Heart left ventricle (tissue), 16 donors: ENCODE measurements around the gene SGPL1. TPM values are rescaled to one million over a fixed set of nuclear protein-coding genes. Genes with fewer than 3 reads are reported as not detected.
A peak's percentile ranks its signal among the peaks of the same experiment; 100 is the strongest.

ENCODE experiments used
- ATAC-seq, 4 donors: fragments of 200-7000 bp; cut with Tn5 transposase; one replicate each; pipeline ENCODE4 v1.9.1; 2020 to 2022; ENCODE audit warnings: moderate library complexity in 4 of 4, mild to moderate bottlenecking in 3 of 4, moderate number of reproducible peaks in 1 of 4
- DNase-seq, 5 donors: peaks; one replicate each; pipeline ENCODE4 v3.0.0-alpha.2; 2020
- H3K27ac ChIP-seq, 12 donors: fragments of 200-600 bp; sonication (generic) in 4 of 12; one replicate each; pipeline versions ENCODE4 v1.5.0 to v1.8.0; 2016 to 2022; ENCODE audit warnings: mild to moderate bottlenecking in 2 of 12
- H3K27me3 ChIP-seq, 9 donors: fragments of 200-600 bp; sonication (generic) in 2 of 9; one replicate each; pipeline versions ENCODE4 v1.5.1 to v1.8.0; 2016 to 2022; ENCODE audit warnings: mild to moderate bottlenecking in 3 of 9
- H3K36me3 ChIP-seq, 9 donors: fragments of 200-600 bp; sonication (generic) in 2 of 9; one replicate each; pipeline versions ENCODE4 v1.5.0 to v1.8.0; 2018 to 2022; ENCODE audit warnings: mild to moderate bottlenecking in 2 of 9
- H3K4me1 ChIP-seq, 12 donors: fragments of 200-600 bp; sonication (generic) in 4 of 12; one replicate each; pipeline versions ENCODE4 v1.5.0 to v1.8.0; 2016 to 2022; ENCODE audit warnings: mild to moderate bottlenecking in 3 of 12
- H3K4me3 ChIP-seq, 12 donors: fragments of 200-600 bp; sonication (generic) in 4 of 12; one replicate each; pipeline versions ENCODE4 v1.5.0 to v1.8.0; 2017 to 2022; ENCODE audit warnings: mild to moderate bottlenecking in 9 of 12, moderate library complexity in 4 of 12
- H3K9me3 ChIP-seq, 12 donors: fragments of 200-600 bp; sonication (generic) in 4 of 12; one replicate each; pipeline versions ENCODE4 v1.5.0 to v1.8.0; 2016 to 2022; ENCODE audit warnings: mild to moderate bottlenecking in 1 of 12
- POLR2A ChIP-seq, 2 donors: fragments of 450-650 bp; IDR thresholded peaks; one replicate each; pipeline ENCODE4 v1.6.1; 2017; ENCODE audit warnings: antibody characterized with exemption in 2 of 2, mild to moderate bottlenecking in 2 of 2, moderate library complexity in 2 of 2
- WGBS, 4 donors: extraction: QIAGEN DNeasy Blood & Tissue Kit in 2 of 4; methylation state at CpG; one replicate each; pipeline versions ENCODE4 v1.1.5 to v1.1.7; 2013 to 2018; 5-methylcytosine and 5-hydroxymethylcytosine counted together
- intact Hi-C, 10 donors: fragments of 100-400 bp; cut with DNase I; formaldehyde crosslinking; loops; one replicate each; pipeline versions ENCODE4 v1.11.1 to v1.14.2; 2022
- polyA plus RNA-seq, 2 donors: library from polyadenylated mRNA; stranded (reverse); fragments of 200-250 nt; gene quantifications; one replicate each; pipeline ENCODE4 v1.2.3, GENCODE V29; 2013
- total RNA-seq, 9 donors: library from RNA; depleted of rRNA in 2 of 9; stranded (reverse); fragments of >200 nt in 2 of 9; fragmentation: NEBNext Ultra II Directional in 3 of 9; extraction: Animal tissue kit (Norgen Biotek cat#: 25700) in 3 of 9; gene quantifications; one replicate each; pipeline versions ENCODE4 v1.1.0 to v1.2.4, GENCODE V29; 2016 to 2023
- TF ChIP-seq, protein P1 (sequence below), 12 donors: fragments of 200-600 bp; sonication (generic) in 4 of 12; IDR thresholded peaks; one replicate each; pipeline versions ENCODE4 v1.5.0 to v1.8.0; 2018 to 2022; ENCODE audit warnings: antibody characterized with exemption in 12 of 12, mild to moderate bottlenecking in 5 of 12
- donor health status: ischemic (EF 13 %, LVEDD 7.1; RV severe dilation, severe dysfunction).
- donor health status: healthy with polysubstance abuse.
- donor health status: DM: no; HTN: yes; CAD: no.
- donor health status: DM: no; HTN: no; CAD: no.
- donor health status: ischemic (EF 25% LVEDD 6.9; RV normal size, moderate dysfunction).
- donor health status: ischemic (EF 25% LVEDD 5.7; RV mildly dilated, moderate dysfunction).
- donor health status: healthy.
- donor health status: DM: yes; HTN: yes; CAD: no.
- donor health status: ischemic (EF 35%, LVEDD 5.7; RV mildly dilated, moderate dysfunction).
- donor health status: nonischemic (EF 11% LVEDD 7.7; RV severe dilation, severe dysfunction).
- donor health status: DM: yes; HTN: yes; CAD: no.
- donor health status: PGD.
- donor health status: ischemic (EF 29% LVEDD 5.4; RV normal size, mild dysfunction).
- donor health status: nonischemic (EF 23%, LVEDD 6.1; RV moderate dilation, normal function).

SGPL1 gene
- total and polyA plus RNA-seq, 11 donors: 2.9 to 32.3 (median 11.4) TPM

DNA sequence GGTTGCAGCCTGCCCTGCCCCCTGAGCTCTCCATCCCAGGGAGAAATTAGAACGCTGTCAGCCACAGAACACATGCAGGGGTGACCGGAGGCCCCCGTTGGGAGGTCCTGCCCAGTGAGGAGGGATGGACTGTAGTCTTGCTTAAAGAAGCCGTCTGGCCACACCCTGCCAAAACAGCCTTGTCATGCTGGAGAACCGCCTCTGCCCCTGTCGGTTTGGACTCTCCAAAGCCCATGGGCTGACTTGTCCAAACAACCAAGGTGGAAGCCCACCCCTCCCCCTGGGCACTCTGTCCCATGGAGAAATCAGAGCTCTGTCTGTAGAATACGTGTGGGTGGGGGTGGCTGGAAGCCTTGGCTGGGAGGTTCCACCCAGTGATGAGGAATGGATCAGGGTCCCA, 17.9 kb upstream of the SGPL1 start:
- Histone ChIP-seq H3K9me3 (no peaks in the 10 kb centered on the region), H3K4me3 (no peak overlapping the region), H3K27ac (no peak overlapping the region), H3K36me3 (no peaks in the 10 kb centered on the region), H3K4me1 (no peaks in the 10 kb centered on the region), H3K27me3 (peaks cover 0 to 11% (median 0%) of the 10 kb centered on the region in 9 donors)
- DNase-seq: no peak
- intact Hi-C loops: no loop called here
- WGBS, 4 donors: 78 to 92% (median 79%) methylated on average over 5 to 7 of the region's 7 CpGs
- ATAC-seq: no peak
- TF ChIP-seq, protein P1, sequence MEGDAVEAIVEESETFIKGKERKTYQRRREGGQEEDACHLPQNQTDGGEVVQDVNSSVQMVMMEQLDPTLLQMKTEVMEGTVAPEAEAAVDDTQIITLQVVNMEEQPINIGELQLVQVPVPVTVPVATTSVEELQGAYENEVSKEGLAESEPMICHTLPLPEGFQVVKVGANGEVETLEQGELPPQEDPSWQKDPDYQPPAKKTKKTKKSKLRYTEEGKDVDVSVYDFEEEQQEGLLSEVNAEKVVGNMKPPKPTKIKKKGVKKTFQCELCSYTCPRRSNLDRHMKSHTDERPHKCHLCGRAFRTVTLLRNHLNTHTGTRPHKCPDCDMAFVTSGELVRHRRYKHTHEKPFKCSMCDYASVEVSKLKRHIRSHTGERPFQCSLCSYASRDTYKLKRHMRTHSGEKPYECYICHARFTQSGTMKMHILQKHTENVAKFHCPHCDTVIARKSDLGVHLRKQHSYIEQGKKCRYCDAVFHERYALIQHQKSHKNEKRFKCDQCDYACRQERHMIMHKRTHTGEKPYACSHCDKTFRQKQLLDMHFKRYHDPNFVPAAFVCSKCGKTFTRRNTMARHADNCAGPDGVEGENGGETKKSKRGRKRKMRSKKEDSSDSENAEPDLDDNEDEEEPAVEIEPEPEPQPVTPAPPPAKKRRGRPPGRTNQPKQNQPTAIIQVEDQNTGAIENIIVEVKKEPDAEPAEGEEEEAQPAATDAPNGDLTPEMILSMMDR (IDR thresholded peaks at IDR 0.05): no peak
- TF ChIP-seq POLR2A (IDR thresholded peaks at IDR 0.05): no peak

GRCh38 chr10:70799124-70799523, 16.6 kb upstream of the SGPL1 start:
- TF ChIP-seq, protein P1 (IDR thresholded peaks at IDR 0.05): no peak
- TF ChIP-seq POLR2A (IDR thresholded peaks at IDR 0.05): no peak

GRCh38 chr10:70801854-70802253, 13.9 kb upstream of the SGPL1 start:
- intact Hi-C loops: no loop called here
- peaks cover 0 to 3% (median 0%) of the 10 kb centered on the region in 12 donors for H3K4me1 ChIP-seq
- H3K36me3 ChIP-seq: no peaks in the 10 kb centered on the region
- H3K27me3 ChIP-seq: peaks cover 0 to 11% (median 0%) of the 10 kb centered on the region in 9 donors
- H3K4me3 ChIP-seq: no peak overlapping the region
- no peaks in the 10 kb centered on the region for H3K9me3 ChIP-seq
- ATAC-seq (no peak), DNase-seq (no peak)
- no peak overlapping the region for H3K27ac ChIP-seq
- no peak for TF ChIP-seq POLR2A (IDR thresholded peaks at IDR 0.05)
- TF ChIP-seq, protein P1 (IDR thresholded peaks at IDR 0.05): no peak
- 64 to 78% (median 73%) methylated on average over 1 of the region's 1 CpG for WGBS, 4 donors

More at GRCh38 chr10:70799124-70799523, 16.6 kb upstream of the SGPL1 start:
- Histone ChIP-seq H3K36me3 (no peaks in the 10 kb centered on the region), H3K27ac (no peak overlapping the region), H3K9me3 (no peaks in the 10 kb centered on the region), H3K27me3 (peaks cover 0 to 11% (median 0%) of the 10 kb centered on the region in 9 donors), H3K4me3 (no peak overlapping the region), H3K4me1 (peaks cover 0 to 2% (median 0%) of the 10 kb centered on the region in 12 donors)
- DNase-seq: no peak
- ATAC-seq: no peak
- intact Hi-C loops: no loop called here
- 81 to 85% (median 84%) methylated on average over 5 of the region's 5 CpGs for WGBS, 4 donors

DNA sequence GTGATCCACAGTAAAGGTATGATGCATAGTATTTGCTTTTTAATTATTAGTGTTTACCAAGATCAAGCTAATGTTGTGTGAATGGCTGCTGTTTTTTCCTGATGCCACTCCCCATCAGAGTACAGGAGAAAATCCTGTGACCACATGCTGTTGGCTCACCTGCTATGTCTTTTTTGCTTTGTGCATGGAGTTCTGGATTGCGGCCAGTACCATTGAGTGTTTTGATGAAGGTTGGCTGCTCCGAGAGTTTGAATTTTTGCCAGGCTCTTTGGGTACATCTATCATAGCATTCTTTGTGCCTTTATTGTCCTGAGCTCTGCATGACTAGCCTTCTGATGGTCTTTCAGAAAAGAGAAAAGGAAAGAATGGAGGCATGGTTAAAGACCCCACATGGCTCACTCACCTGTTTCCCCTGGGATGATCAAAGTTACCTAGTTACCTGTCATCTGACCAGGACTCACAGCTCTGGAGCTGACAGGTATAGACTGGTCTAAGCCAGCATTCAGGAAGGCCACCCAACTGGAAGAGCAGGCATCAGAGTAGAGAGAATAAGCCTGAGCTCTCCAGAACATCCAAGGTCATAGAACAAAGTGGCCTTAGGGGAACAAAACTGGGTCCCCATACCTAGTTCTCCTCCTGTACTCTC, 11.8 kb upstream of the SGPL1 start:
- TF ChIP-seq, protein P1 (IDR thresholded peaks at IDR 0.05): no peak
- TF ChIP-seq POLR2A (IDR thresholded peaks at IDR 0.05): no peak
- H3K9me3 ChIP-seq: no peaks in the 10 kb centered on the region
- 49 to 74% (median 59%) methylated on average over 2 of the region's 2 CpGs for WGBS, 4 donors
- peaks cover 0 to 6% (median 0%) of the 10 kb centered on the region in 12 donors for H3K4me1 ChIP-seq
- intact Hi-C loops: no loop called here
- DNase-seq: peak in 2 of 5 donors; percentile 43 to 47
- no peaks in the 10 kb centered on the region for H3K27me3 ChIP-seq
- no peak overlapping the region for H3K27ac ChIP-seq
- peak; percentile 16 to 56 (median 35) for ATAC-seq
- H3K36me3 ChIP-seq: no peaks in the 10 kb centered on the region
- H3K4me3 ChIP-seq: no peak overlapping the region
